HG03457 (cell line): ENCODE data around the gene MILR1.
"Not testable (repeated sequence)": the region's sequence is repeated elsewhere in the genome, so short reads cannot be mapped to it uniquely, and the experiment has no call there.

Experiments used
- ATAC-seq: cut with Tn5 transposase; IDR thresholded peaks from one replicate; pipeline ENCODE4 v1.9.1; 2021; ENCODE audit warnings: moderate number of reproducible peaks; ENCODE audit not compliant: unreplicated experiment

The MILR1 gene

GRCh38 chr17:64448665-64449512, at the start of gene MILR1:
Gene MILR1 (plus strand): TSS chr17:64449115. CDS start chr17:64449169, 54 bp downstream.
- ATAC-seq, result no peak

- no peak for ATAC-seq
Measured at GRCh38 chr17:64399767-64400156, 49.2 kb upstream of the MILR1 start.

- no peak for ATAC-seq
Measured at GRCh38 chr17:64400642-64401041, 48.3 kb upstream of the MILR1 start.

- ATAC-seq, result no peak
Measured at GRCh38 chr17:64401244-64401860, 47.6 kb upstream of the MILR1 start.

GRCh38 chr17:64401941-64402340, 47.0 kb upstream of the MILR1 start:
- ATAC-seq, result no peak

- ATAC-seq, result no peak
Measured at GRCh38 chr17:64402469-64402868, 46.4 kb upstream of the MILR1 start.

- ATAC-seq, result no peak
Measured at GRCh38 chr17:64403881-64404460, 44.9 kb upstream of the MILR1 start.

- no peak for ATAC-seq
Measured at GRCh38 chr17:64406321-64407200, 42.4 kb upstream of the MILR1 start.

GRCh38 chr17:64410750-64411490, 38.0 kb upstream of the MILR1 start:
- no peak for ATAC-seq

GRCh38 chr17:64411999-64412771, 36.7 kb upstream of the MILR1 start:
- no peak for ATAC-seq

GRCh38 chr17:64412944-64413381, 36.0 kb upstream of the MILR1 start:
- ATAC-seq, result no peak

GRCh38 chr17:64413513-64413912, 35.4 kb upstream of the MILR1 start:
- ATAC-seq, result no peak

- no peak for ATAC-seq
Measured at GRCh38 chr17:64418506-64419339, 30.2 kb upstream of the MILR1 start.

GRCh38 chr17:64420143-64420670, 28.7 kb upstream of the MILR1 start:
- ATAC-seq, result no peak

GRCh38 chr17:64422121-64422520, 26.8 kb upstream of the MILR1 start:
- ATAC-seq, result not testable (repeated sequence)

- no peak for ATAC-seq
Measured at GRCh38 chr17:64423881-64424280, 25.0 kb upstream of the MILR1 start.

GRCh38 chr17:64424324-64424849, 24.5 kb upstream of the MILR1 start:
- no peak for ATAC-seq

GRCh38 chr17:64425191-64425590, 23.7 kb upstream of the MILR1 start:
- ATAC-seq, result no peak
